Neural progenitor cell (in vitro differentiated cells): ENCODE data around the gene POP5.
"Not testable (repeated sequence)": the region's sequence is repeated elsewhere in the genome, so short reads cannot be mapped to it uniquely, and the experiment has no call there.

Source experiments
- EZH2 ChIP-seq: fragments of 200-600 bp; sonication (generic); IDR thresholded peaks from 2 replicates; pipeline ENCODE4 v1.6.1; 2017; ENCODE audit warnings: antibody characterized with exemption, mild to moderate bottlenecking, moderate library complexity
- EZH2phosphoT487 ChIP-seq: fragments of 200-600 bp; sonication (generic); IDR thresholded peaks from 2 replicates; pipeline ENCODE4 v1.6.1; 2017; ENCODE audit warnings: antibody characterized with exemption
- TF ChIP-seq, protein P1 (sequence below): fragments of 200-600 bp; sonication (generic); IDR thresholded peaks from 2 replicates; pipeline ENCODE4 v1.5.1; 2017; ENCODE audit warnings: antibody characterized with exemption, mild to moderate bottlenecking

DNA sequence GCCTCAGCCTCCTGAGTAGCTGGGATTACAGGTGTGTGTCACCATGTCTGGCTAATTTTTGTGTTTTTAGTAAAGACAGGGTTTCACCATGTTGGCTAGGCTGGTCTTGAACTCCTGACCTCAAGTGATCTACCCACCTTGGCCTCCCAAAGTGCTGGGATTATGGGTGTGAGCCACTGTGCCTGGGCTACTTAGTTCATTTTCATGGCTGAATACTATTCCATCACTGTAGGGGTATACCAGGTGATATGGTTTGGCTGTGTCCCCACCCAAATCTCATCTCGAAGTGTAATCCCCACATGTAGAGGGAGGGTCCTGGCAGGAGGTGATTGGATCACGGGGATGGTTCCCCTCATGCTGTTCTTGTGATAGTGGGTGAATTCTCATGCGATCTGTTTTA, 36.0 kb upstream of the POP5 start:
- TF ChIP-seq, protein P1, sequence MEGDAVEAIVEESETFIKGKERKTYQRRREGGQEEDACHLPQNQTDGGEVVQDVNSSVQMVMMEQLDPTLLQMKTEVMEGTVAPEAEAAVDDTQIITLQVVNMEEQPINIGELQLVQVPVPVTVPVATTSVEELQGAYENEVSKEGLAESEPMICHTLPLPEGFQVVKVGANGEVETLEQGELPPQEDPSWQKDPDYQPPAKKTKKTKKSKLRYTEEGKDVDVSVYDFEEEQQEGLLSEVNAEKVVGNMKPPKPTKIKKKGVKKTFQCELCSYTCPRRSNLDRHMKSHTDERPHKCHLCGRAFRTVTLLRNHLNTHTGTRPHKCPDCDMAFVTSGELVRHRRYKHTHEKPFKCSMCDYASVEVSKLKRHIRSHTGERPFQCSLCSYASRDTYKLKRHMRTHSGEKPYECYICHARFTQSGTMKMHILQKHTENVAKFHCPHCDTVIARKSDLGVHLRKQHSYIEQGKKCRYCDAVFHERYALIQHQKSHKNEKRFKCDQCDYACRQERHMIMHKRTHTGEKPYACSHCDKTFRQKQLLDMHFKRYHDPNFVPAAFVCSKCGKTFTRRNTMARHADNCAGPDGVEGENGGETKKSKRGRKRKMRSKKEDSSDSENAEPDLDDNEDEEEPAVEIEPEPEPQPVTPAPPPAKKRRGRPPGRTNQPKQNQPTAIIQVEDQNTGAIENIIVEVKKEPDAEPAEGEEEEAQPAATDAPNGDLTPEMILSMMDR: not testable (repeated sequence)
- TF ChIP-seq EZH2phosphoT487, EZH2: not testable (repeated sequence)
